Body of pancreas (tissue), 4 donors: ENCODE results near the gene EFHC2.

Source experiments
- POLR2A ChIP-seq, 3 donors: fragments of 450-650 bp; IDR thresholded peaks; one replicate each; pipeline ENCODE4 v1.6.1; 2016; ENCODE audit warnings: antibody characterized with exemption in 3 of 3, mild to moderate bottlenecking in 2 of 3
- TF ChIP-seq, protein P1 (sequence below), 7 experiments: fragments of 450-650 bp in 4 of 7; fragments of 200-600 bp in 3 of 7; sonication (generic) in 3 of 7; IDR thresholded peaks; one replicate each; pipeline ENCODE4 v1.5.1; 2016 to 2019; ENCODE audit warnings: antibody characterized with exemption in 7 of 7

GRCh38 chrX:44157283-44157682 is 186.2 kb downstream of the EFHC2 start:
- TF ChIP-seq, protein P1, sequence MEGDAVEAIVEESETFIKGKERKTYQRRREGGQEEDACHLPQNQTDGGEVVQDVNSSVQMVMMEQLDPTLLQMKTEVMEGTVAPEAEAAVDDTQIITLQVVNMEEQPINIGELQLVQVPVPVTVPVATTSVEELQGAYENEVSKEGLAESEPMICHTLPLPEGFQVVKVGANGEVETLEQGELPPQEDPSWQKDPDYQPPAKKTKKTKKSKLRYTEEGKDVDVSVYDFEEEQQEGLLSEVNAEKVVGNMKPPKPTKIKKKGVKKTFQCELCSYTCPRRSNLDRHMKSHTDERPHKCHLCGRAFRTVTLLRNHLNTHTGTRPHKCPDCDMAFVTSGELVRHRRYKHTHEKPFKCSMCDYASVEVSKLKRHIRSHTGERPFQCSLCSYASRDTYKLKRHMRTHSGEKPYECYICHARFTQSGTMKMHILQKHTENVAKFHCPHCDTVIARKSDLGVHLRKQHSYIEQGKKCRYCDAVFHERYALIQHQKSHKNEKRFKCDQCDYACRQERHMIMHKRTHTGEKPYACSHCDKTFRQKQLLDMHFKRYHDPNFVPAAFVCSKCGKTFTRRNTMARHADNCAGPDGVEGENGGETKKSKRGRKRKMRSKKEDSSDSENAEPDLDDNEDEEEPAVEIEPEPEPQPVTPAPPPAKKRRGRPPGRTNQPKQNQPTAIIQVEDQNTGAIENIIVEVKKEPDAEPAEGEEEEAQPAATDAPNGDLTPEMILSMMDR (IDR thresholded peaks at IDR 0.05) = no peak
- TF ChIP-seq POLR2A (IDR thresholded peaks at IDR 0.05) = no peak
